HCT116 (cell line): ENCODE measurements around the gene RTN4RL2. TPM values are rescaled to one million over a fixed set of nuclear protein-coding genes. Genes with fewer than 3 reads are reported as not detected.

Source experiments
- ATAC-seq: fragments of 200-7000 bp; cut with Tn5 transposase; 2 replicates; pipeline ENCODE4 v1.9.1; 2020; ENCODE audit warnings: mild to moderate bottlenecking, moderate library complexity
- BruUV-seq: library from RNA; stranded (reverse); fragments of 400-500 nt; replicated peaks from 2 replicates; lab custom pipeline; 2021; lab: Mats Ljungman, UMichigan
- CTCF ChIA-PET: fragments of 300-600 bp; sonication (Branson Sonifier 250); formaldehyde crosslinking; loops from one replicate; lab custom pipeline; 2021; ENCODE audit warnings: antibody characterized with exemption; lab: Charles Lee
- POLR2A ChIA-PET: fragments of 300-600, 350-600 bp; sonication (Branson Sonifier 250); formaldehyde crosslinking; loops from one replicate; lab custom pipeline; 2021; ENCODE audit warnings: antibody characterized with exemption; lab: Charles Lee
- RAD21 ChIA-PET, 2 experiments: fragments of 300-600 bp; sonication (Branson Sonifier 250); formaldehyde crosslinking; loops; one replicate each; lab custom pipeline; 2023; ENCODE audit warnings: low total read pairs in 2 of 2; ENCODE audit not compliant: uncharacterized antibody in 2 of 2, unreplicated experiment in 2 of 2, low non-redundant PET in 1 of 2; lab: Charles Lee
- DNase-seq: peaks from one replicate; pipeline ENCODE4 v3.0.0-alpha.2; 2010; ENCODE audit warnings: low read depth, low spot score
- H2AFZ ChIP-seq: fragments of 200-600 bp; shearing (Covaris generic), sonication (generic); 2 replicates; pipeline ENCODE4 v1.6.1; 2017; ENCODE audit warnings: low read depth, mixed run types, mixed read lengths, antibody characterized with exemption, low read length; ENCODE audit not compliant: poor library complexity, severe bottlenecking
- H3K27ac ChIP-seq: 2 replicates; pipeline ENCODE4 v1.5.1; 2012; ENCODE audit warnings: low read depth, low read length
- H3K27me3 ChIP-seq: fragments of 200-600 bp; sonication (generic); 2 replicates; pipeline ENCODE4 v1.6.1; 2016; ENCODE audit warnings: mixed run types, low read length, mixed read lengths; ENCODE audit not compliant: insufficient read depth
- H3K36me3 ChIP-seq, 2 experiments: fragments of 200-500 bp in 1 of 2; fragments of 200-600 bp in 1 of 2; sonication (Bioruptor generic) in 1 of 2; sonication (generic) in 1 of 2; 2 replicates each; pipeline versions ENCODE4 v1.5.1 to v1.6.1; 2014 to 2016; ENCODE audit warnings: low read length in 2 of 2, inconsistent platforms in 1 of 2, mixed read lengths in 1 of 2, mixed run types in 1 of 2; ENCODE audit not compliant: insufficient read depth in 2 of 2, control insufficient read depth in 1 of 2
- H3K4me1 ChIP-seq, 2 experiments: fragments of 200-600 bp in 1 of 2; sonication (generic) in 1 of 2; 2 replicates each; pipeline versions ENCODE4 v1.5.1 to v1.6.1; 2012 to 2017; ENCODE audit warnings: low read length in 2 of 2, inconsistent platforms in 1 of 2, mild to moderate bottlenecking in 1 of 2, mixed read lengths in 1 of 2, mixed run types in 1 of 2, moderate library complexity in 1 of 2; ENCODE audit not compliant: insufficient read depth in 2 of 2, control insufficient read depth in 1 of 2
- H3K4me2 ChIP-seq: fragments of 200-600 bp; sonication (generic); 2 replicates; pipeline ENCODE4 v1.6.1; 2017; ENCODE audit warnings: mixed run types, low read length, mixed read lengths
- H3K4me3 ChIP-seq, 2 experiments: fragments of 200-600 bp in 1 of 2; sonication (generic) in 1 of 2; replicated peaks in 1 of 2; 2 replicates each; pipeline ENCODE4 v1.5.1; 2011 to 2016; ENCODE audit warnings: low read length in 2 of 2, control low read depth in 1 of 2, low read depth in 1 of 2, mild to moderate bottlenecking in 1 of 2, mixed read lengths in 1 of 2, mixed run types in 1 of 2
- H3K79me2 ChIP-seq: fragments of 200-600 bp; sonication (generic); 2 replicates; pipeline ENCODE4 v1.6.1; 2017; ENCODE audit warnings: mild to moderate bottlenecking, mixed run types, low read length, moderate library complexity, mixed read lengths; ENCODE audit not compliant: insufficient read depth
- H3K9ac ChIP-seq: fragments of 200-600 bp; sonication (generic); 2 replicates; pipeline ENCODE4 v1.6.1; 2016; ENCODE audit warnings: low read length, mixed read lengths
- H3K9me2 ChIP-seq: fragments of 200-600 bp; sonication (generic), shearing (Covaris generic); 2 replicates; pipeline ENCODE4 v1.6.1; 2017; ENCODE audit warnings: mixed run types, mild to moderate bottlenecking, moderate library complexity; ENCODE audit not compliant: insufficient read depth
- H3K9me3 ChIP-seq, 2 experiments: fragments of 200-500 bp in 1 of 2; fragments of 200-600 bp in 1 of 2; sonication (Bioruptor generic) in 1 of 2; sonication (generic) in 1 of 2; 2 replicates each; pipeline ENCODE4 v1.6.1; 2014 to 2017; ENCODE audit warnings: low read length in 2 of 2, mixed read lengths in 2 of 2, inconsistent platforms in 1 of 2, low read depth in 1 of 2, mild to moderate bottlenecking in 1 of 2, mixed run types in 1 of 2, moderate library complexity in 1 of 2; ENCODE audit not compliant: control insufficient read depth in 1 of 2, insufficient read depth in 1 of 2
- H4K20me1 ChIP-seq: fragments of 200-600 bp; sonication (generic), shearing (Covaris generic); 2 replicates; pipeline ENCODE4 v1.6.1; 2017; ENCODE audit warnings: mixed run types, mild to moderate bottlenecking, moderate library complexity; ENCODE audit not compliant: insufficient read depth
- CBX3 ChIP-seq: IDR thresholded peaks from 2 replicates; pipeline ENCODE4 v1.6.1; 2012; ENCODE audit warnings: low read depth
- CEBPB ChIP-seq: IDR thresholded peaks from 2 replicates; pipeline ENCODE4 v1.6.1; 2012; ENCODE audit warnings: low read depth
- ELF1 ChIP-seq: IDR thresholded peaks from 2 replicates; pipeline ENCODE4 v1.6.1; 2012; ENCODE audit warnings: low read depth, borderline replicate concordance
- EZH2phosphoT487 ChIP-seq: fragments of 200-600 bp; IDR thresholded peaks from 2 replicates; pipeline ENCODE4 v1.6.1; 2018; ENCODE audit warnings: antibody characterized with exemption, borderline replicate concordance
- POLR2AphosphoS5 ChIP-seq: IDR thresholded peaks from 2 replicates; pipeline ENCODE4 v1.6.1; 2011; ENCODE audit warnings: mild to moderate bottlenecking, low read depth, low read length, moderate library complexity
- RAD21 ChIP-seq: IDR thresholded peaks from 2 replicates; pipeline ENCODE4 v1.6.1; 2012; ENCODE audit warnings: low read depth, mild to moderate bottlenecking
- SIN3A ChIP-seq: IDR thresholded peaks from 2 replicates; pipeline ENCODE4 v1.6.1; 2012; ENCODE audit warnings: low read depth
- SP1 ChIP-seq: IDR thresholded peaks from 2 replicates; pipeline ENCODE4 v1.6.1; 2012; ENCODE audit warnings: low read depth
- SRF ChIP-seq: IDR thresholded peaks from 2 replicates; pipeline ENCODE4 v1.6.1; 2012; ENCODE audit warnings: low read depth
- YY1 ChIP-seq: IDR thresholded peaks from 2 replicates; pipeline ENCODE4 v1.6.1; 2011; ENCODE audit warnings: low read length, low read depth, moderate library complexity, mild to moderate bottlenecking; ENCODE audit not compliant: insufficient replicate concordance; ENCODE audit errors: extremely low read depth
- ZFX ChIP-seq: fragments of 450-650 bp; IDR thresholded peaks from 2 replicates; pipeline ENCODE4 v1.6.1; 2017
- ZNF274 ChIP-seq: fragments of 200-500 bp; sonication (Bioruptor generic); IDR thresholded peaks from 2 replicates; pipeline ENCODE4 v1.6.1; 2014; ENCODE audit warnings: mild to moderate bottlenecking, low read depth, low read length, inconsistent platforms
- intact Hi-C: fragments of 100-400 bp; cut with micrococcal nuclease; formaldehyde crosslinking; loops from 2 replicates; pipeline ENCODE4 v1.10.0; 2022
- total RNA-seq: library from RNA; stranded (reverse); gene quantifications from one replicate; pipeline ENCODE4 v1.2.1, GENCODE V29; 2021; ENCODE audit not compliant: unreplicated experiment
- TF ChIP-seq, protein P1 (sequence below): IDR thresholded peaks from 2 replicates; pipeline ENCODE4 v1.6.1; 2011; ENCODE audit warnings: mild to moderate bottlenecking, low read length, moderate library complexity; ENCODE audit not compliant: insufficient replicate concordance; ENCODE audit errors: extremely low read depth
- TF ChIP-seq, protein P2 (sequence below), 3 experiments: fragments of 200-600 bp in 1 of 3; sonication (generic) in 1 of 3; IDR thresholded peaks in 2 of 3; conservative IDR thresholded peaks in 1 of 3; 2 replicates each; pipeline ENCODE4 v1.5.1; 2012 to 2017; ENCODE audit warnings: low read depth in 2 of 3, low read length in 2 of 3, antibody characterized with exemption in 1 of 3, borderline replicate concordance in 1 of 3, control low read depth in 1 of 3, mild to moderate bottlenecking in 1 of 3, mixed read lengths in 1 of 3, mixed run types in 1 of 3, moderate library complexity in 1 of 3; ENCODE audit not compliant: insufficient read depth in 1 of 3
- TF ChIP-seq, protein P3 (sequence below): IDR thresholded peaks from 2 replicates; pipeline ENCODE4 v1.6.1; 2012

RTN4RL2 gene
- total RNA-seq, 1 experiment from 2014 or later = 24.0 TPM

DNA sequence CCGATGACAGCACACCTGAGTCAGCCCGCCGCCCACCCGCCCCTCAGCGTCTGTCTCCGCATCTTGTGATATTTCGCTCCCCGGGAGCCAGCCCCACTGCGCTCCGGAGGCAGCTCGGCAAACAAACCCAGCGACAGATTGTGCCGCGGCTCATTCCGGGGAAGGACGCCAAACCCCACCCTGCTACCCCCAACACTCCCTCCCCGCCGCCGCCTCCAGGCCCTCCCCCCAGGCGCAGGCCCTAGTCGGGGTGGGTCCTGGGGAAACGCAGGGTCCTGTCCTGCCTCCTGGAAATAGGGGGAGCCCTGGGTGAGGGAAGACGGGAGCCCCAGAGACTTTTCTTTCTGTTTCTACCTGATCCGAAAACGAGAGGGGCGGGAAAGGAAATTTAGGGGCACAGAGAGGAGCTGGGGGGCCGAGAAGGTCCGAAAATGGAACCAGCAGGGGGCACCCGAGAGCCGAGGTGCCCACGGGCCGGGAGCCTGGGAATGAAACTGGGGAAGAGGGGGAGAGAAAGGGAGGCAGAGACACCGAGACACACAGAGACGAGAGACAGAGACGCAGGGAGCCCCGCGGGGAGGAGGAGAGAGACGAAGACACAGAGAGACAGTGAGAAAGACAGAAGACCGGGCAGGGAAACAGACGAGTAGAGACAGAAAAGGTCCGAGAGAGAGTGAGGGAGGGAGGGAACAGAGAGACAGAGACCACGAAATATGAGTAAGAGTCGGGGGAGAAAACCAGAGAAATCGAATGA lies 1.7 kb upstream of the RTN4RL2 start:
- peaks cover 16 to 42% of the 10 kb centered on the region in 2 experiments; a peak in 3 of 4 replicates for H3K4me1 ChIP-seq
- TF ChIP-seq POLR2AphosphoS5 (no peak), ZNF274 (no peak), ELF1 (no peak), SIN3A (no peak), CBX3 (no peak), CEBPB (no peak), EZH2phosphoT487 (no peak), RAD21 (peak; percentile 62), SRF (no peak), SP1 (no peak), YY1 (no peak), ZFX (no peak)
- TF ChIP-seq, protein P1, sequence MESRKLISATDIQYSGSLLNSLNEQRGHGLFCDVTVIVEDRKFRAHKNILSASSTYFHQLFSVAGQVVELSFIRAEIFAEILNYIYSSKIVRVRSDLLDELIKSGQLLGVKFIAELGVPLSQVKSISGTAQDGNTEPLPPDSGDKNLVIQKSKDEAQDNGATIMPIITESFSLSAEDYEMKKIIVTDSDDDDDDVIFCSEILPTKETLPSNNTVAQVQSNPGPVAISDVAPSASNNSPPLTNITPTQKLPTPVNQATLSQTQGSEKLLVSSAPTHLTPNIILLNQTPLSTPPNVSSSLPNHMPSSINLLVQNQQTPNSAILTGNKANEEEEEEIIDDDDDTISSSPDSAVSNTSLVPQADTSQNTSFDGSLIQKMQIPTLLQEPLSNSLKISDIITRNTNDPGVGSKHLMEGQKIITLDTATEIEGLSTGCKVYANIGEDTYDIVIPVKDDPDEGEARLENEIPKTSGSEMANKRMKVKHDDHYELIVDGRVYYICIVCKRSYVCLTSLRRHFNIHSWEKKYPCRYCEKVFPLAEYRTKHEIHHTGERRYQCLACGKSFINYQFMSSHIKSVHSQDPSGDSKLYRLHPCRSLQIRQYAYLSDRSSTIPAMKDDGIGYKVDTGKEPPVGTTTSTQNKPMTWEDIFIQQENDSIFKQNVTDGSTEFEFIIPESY = no peak
- TF ChIP-seq, protein P2, sequence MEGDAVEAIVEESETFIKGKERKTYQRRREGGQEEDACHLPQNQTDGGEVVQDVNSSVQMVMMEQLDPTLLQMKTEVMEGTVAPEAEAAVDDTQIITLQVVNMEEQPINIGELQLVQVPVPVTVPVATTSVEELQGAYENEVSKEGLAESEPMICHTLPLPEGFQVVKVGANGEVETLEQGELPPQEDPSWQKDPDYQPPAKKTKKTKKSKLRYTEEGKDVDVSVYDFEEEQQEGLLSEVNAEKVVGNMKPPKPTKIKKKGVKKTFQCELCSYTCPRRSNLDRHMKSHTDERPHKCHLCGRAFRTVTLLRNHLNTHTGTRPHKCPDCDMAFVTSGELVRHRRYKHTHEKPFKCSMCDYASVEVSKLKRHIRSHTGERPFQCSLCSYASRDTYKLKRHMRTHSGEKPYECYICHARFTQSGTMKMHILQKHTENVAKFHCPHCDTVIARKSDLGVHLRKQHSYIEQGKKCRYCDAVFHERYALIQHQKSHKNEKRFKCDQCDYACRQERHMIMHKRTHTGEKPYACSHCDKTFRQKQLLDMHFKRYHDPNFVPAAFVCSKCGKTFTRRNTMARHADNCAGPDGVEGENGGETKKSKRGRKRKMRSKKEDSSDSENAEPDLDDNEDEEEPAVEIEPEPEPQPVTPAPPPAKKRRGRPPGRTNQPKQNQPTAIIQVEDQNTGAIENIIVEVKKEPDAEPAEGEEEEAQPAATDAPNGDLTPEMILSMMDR (IDR thresholded peaks at IDR 0.05 in 2 of 3, conservative IDR thresholded peaks at IDR 0.05 in 1 of 3; ENCODE audit: borderline replicate concordance in 1 of 3, insufficient read depth in 1 of 3, low read depth in 2 of 3, low read length in 2 of 3) = peak; percentile 78 to 94 (median 85)
- TF ChIP-seq, protein P3, sequence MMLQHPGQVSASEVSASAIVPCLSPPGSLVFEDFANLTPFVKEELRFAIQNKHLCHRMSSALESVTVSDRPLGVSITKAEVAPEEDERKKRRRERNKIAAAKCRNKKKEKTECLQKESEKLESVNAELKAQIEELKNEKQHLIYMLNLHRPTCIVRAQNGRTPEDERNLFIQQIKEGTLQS = no peak
- H3K27me3 ChIP-seq = no peaks in the 10 kb centered on the region
- no peak overlapping the region for H3K27ac ChIP-seq
- no peaks in the 10 kb centered on the region for H3K9me3 ChIP-seq
- POLR2A ChIA-PET = interaction anchor here (1.3 to 1.7 kb wide), 3 partner anchors 66 to 185 kb away, joined by 4 to 5 read pairs (median 4); no protein-coding TSS in a partner anchor
- H4K20me1 ChIP-seq = no peaks in the 10 kb centered on the region
- RAD21 ChIA-PET = interaction anchor here (0.6 to 2.1 kb wide), 4 partner anchors 39 to 183 kb away, joined by 3 to 5 read pairs (median 4); no protein-coding TSS in a partner anchor
- H3K4me2 ChIP-seq = peak overlapping the region; percentile 98
- no TSS peak for BruUV-seq
- H3K79me2 ChIP-seq = no peaks in the 10 kb centered on the region
- no peaks in the 10 kb centered on the region for H3K36me3 ChIP-seq
- peak overlapping the region; percentile 57 for H3K9ac ChIP-seq
- peak overlapping the region; percentile 41 to 67 for H3K4me3 ChIP-seq
- ATAC-seq (peak; percentile 47), DNase-seq (no peak)
- CTCF ChIA-PET = interaction anchor here (0.6 to 3.9 kb wide), 17 partner anchors 14 to 1055 kb away, joined by 3 to 41 read pairs (median 4); partner anchors contain the start of genes SLC43A1 and UBE2L6
- H2AFZ ChIP-seq = peak overlapping the region; percentile 98
- H3K9me2 ChIP-seq = no peaks in the 10 kb centered on the region
- intact Hi-C loops = loop anchor here (1.0 to 5.0 kb wide), 4 partner anchors 111 to 1054 kb away; no protein-coding TSS in a partner anchor
